ENCODE results near the gene TFF3. TPM values are rescaled to one million over a fixed set of nuclear protein-coding genes. Genes with fewer than 3 reads are reported as not detected.

TFF3 gene
- total RNA-seq, 2 donors from 2014 or later: 4.1 to 9.1 TPM

DNA sequence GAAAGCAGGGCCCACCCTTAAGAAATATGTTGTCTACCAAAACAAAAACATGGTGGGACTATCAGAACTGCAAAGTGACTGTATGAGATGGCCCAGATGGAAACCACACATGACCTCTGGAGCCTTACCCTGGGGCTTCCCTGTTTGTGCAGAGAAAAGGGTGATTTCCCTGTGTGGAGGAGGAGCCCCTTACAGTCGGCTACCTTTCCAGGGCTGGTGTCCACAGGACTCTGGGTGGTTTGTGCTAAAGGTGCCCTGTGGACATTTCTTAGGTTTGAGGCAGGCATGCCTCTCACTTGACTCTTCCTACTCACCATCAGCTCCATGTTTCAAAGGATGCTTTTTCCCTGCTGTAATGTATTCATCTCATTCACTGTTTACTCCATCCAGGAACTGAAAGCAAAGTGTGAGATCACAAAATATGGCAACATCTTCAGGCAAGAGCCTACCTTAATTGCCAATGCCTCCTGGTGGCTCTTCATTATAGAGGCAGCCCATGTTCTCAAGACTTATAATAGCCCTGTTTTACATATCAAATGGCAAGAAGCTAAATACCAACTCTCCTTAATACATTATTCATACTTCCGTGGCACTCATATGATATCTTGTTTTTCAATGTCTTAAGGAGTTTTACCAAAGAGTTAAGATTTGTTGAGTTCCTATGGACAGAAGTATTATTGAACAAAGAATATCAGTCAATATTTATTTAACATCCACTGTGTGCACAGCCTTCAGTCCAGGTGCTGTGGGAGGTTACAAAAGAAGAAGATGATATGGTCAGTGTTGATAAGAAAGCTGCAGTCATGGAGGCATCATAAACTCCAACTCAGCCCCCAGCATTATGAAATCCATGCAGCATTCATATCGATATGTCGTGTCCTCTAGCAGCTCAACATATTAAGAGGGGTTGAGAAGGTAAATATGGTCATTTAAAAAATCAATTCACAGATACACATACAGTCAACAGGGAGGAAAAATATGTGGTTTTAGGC is 15.5 kb upstream of the TFF3 start:
- DNase-seq (no peak), ATAC-seq (no peak)
- intact Hi-C loops (cut with DNase I): no loop called here

DNA sequence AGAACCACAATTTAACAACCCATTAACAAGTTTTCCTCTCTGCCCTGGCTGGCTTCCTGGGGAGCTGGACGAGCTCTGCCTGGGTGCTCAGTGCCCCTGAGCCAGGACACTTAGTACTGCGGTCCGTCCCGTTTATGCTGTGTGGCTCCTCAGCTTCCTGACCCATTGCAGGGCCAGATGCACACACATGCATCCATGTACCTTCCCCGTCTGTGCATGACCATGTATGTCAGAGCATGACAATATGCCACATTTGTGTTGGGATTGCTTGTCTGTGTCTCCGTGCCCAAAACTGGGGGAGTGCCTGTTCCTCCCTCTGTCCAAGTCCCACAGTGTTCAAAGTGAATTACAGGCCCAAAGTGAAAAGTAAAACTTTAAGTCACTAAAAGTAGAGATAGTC is 9.7 kb upstream of the TFF3 start:
- intact Hi-C loops (cut with DNase I): no loop called here
- DNase-seq: no peak
- no peak for ATAC-seq

DNA sequence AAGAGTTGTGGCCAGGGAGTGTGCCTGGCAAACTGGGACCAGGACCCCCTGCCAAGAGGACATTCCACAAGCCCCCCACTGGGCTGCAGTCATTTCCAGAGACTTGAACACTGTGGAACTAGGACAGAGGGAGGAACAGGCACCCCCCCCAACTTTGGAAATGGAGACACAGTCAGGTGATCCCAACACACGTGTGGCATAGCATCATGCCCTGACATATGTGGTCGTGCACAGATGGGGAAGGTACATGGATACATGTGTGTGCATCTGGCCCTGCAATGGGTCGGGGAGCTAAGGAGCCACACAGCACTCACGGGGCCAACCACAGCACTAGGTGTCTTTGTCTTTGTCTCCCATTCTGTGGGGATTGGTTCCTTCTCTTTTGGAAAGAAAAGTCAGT is 6.6 kb upstream of the TFF3 start:
- ATAC-seq (no peak), DNase-seq (no peak)
- intact Hi-C loops (cut with DNase I): no loop called here

DNA sequence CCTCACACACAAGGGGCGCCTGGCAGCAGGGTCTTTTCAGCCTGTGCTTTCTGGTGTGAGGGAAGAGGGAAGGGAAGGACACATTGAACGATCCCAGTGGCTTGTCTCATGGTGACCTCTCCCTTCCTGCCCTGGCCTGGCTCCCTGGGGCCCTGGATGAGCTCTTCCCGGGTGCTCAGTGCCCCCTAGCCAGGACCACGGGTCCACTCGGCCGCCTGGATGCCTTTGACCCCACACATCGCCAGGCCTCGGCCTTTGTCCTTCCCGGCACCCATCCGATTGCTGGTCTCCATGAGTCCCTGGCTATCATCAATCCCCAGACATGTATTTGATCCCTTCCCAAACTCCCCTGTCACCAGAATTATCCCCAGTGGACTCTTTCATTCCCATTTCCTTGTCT is 6.0 kb upstream of the TFF3 start:
- no peak for DNase-seq
- no peak for ATAC-seq
- intact Hi-C loops (cut with DNase I): no loop called here

DNA sequence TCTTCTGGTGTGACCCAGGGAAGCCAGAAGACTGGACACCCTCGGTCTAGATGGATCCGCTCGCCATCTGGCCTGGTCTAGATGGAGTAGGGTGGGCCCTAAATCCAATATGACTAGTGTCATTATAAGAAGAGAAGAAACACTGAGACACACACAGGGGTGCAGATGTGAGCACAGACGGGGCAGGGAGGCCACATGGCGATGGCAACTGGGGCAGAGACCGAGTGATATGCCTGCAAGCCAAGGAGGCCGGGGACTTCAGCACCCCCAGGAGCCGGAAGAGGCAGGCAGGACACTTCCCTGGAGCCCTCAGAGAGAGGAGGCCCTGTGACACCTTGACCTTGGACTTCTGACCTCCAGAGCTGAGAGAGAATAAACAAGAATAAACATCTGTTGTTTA is 5.6 kb upstream of the TFF3 start:
- DNase-seq (no peak), ATAC-seq (no peak)
- intact Hi-C loops (cut with DNase I): no loop called here

DNA sequence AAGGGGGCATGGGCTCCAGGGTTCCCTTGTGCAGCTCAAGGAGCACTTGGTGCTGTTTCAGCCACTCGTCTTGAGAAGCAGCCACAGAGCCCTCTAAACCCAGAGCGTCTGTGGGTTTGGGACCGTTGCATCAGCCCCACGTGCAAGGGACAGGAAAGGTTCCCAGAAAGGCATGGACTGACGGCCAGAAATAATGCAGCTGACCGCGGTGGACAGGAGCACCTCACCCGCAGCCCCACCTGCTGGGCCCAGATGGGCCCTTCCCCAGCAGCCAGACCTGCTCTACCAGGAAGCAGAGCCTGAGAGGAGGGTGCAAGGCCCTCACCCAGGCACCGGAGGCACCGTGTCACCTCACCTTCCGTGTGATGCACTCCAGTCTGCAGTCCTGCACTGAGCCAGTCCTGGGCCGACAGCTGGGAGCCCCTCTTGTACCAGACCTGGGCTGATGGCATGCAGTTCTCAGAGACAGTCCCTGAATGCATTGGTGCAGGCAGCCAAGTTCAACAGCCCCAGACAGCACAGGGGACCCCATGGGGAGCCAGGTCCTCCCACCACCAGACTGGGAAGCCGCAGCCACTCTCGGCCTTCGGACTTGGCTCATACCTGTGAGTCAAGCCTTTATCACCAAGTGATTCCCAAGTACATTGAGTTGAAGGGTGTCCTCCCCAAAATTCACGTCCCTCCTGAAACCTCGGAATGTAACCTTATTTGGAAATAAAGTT is 4.8 kb upstream of the TFF3 start:
- intact Hi-C loops (cut with DNase I): no loop called here
- ATAC-seq: no peak
- no peak for DNase-seq

DNA sequence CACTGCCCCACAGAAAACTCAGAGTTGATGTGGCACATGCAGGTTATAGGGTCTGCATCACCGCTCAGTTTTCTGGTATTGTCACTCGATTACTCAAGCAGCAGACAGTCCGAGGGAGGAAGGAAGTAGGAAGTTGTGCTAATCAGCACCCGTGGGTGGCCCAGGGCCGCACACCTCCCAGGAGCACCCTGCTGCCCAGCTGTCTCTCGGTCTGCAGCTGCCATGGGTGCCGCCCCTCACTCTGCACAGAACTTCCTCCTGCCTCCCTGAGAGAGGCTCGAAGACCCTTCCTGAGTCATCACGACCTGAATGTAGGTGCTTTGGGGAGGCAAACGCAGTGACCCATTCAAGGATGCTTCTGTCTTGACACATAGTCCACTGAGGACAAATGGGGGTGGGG is 4.2 kb upstream of the TFF3 start:
- intact Hi-C loops (cut with DNase I): no loop called here
- DNase-seq: no peak
- ATAC-seq: peak in 1 of 2 donors; percentile 20

DNA sequence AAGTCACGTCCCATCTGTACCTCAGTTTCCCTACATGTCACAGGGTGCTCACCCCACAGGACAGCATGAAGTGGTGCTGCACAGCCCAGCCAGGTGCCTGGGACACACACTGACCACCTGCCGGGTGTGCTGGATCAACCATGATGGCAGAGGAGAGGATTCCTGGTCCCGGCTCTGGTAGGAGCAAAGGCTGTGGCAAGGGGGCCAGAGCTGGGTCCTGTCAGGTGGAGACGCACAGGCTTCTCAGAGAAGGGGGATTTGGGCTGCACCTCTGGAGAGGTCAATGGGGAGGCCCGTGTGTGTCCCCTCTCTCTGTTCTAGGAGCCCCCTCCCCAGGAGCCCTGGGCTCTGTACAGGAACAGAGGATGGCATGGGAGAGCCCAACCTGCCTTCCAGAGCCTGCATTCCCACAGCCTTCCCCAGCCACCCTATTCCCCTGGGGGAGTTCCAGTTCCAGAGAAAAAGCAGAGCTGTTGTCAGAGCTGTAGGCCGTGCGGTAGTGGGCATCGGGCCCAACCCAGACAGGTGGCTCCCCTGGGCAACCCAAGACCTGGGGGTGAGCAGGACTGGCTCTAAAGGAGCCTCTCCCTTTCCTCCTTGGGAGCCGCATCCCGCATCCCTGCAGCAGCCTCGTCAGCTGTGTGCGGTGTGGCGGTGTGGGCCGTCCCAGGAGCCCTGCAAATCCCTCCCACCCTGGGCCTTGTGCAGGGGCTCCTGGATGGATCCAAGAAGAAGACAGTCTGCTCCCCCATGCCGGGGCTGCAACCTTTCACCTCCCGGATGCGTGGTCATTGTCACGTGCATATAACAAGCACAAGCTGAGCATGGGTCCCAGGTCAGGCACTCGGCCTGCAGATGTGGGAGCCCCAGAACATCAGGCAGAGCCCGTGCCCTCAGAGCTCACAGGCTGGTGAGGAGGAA is 2.9 kb upstream of the TFF3 start:
- DNase-seq: no peak
- ATAC-seq: no peak
- intact Hi-C loops (cut with DNase I): no loop called here

DNA sequence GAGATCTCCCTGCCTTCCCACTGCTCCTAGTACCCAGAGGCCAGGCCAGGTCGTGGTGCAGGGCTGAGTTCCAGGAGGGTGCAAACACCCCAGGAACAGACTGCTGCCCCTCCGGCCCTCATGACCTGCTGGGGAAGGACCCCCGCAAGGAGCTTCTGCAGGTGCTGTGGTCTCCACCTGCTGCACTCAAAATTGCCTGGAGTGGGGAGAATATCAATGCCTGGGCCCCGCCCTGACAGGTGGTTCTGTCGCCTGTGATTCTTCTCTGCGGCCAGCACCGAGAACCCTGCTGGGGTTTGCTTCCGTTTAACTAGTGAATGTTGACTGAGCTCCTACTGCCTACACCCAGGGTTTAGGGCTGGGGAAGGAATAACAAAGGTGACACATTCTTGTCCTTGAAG is 2.1 kb upstream of the TFF3 start:
- no peak for ATAC-seq
- DNase-seq: no peak
- intact Hi-C loops (cut with DNase I): no loop called here

DNA sequence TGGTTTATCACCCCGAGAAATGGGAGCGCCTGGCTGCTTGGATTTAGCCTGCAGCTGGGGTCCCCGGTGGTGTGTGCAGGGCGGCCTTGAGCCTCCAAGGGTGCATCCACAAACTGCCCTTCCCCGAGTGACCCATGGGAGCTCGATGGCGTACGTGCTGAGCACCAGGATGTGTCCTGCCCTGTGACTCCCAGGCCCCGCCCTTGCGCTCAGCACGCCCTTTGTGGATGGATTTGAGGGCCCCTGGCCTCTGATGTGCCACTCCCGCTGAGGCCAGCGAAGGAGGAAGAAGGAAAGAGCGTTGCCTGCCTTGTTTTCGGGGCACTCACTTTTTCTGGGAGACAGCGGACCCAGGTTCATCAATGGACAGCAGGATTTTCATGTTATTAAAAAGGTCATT is 1.7 kb upstream of the TFF3 start:
- ATAC-seq (no peak), DNase-seq (no peak)
- intact Hi-C loops (cut with DNase I): no loop called here

DNA sequence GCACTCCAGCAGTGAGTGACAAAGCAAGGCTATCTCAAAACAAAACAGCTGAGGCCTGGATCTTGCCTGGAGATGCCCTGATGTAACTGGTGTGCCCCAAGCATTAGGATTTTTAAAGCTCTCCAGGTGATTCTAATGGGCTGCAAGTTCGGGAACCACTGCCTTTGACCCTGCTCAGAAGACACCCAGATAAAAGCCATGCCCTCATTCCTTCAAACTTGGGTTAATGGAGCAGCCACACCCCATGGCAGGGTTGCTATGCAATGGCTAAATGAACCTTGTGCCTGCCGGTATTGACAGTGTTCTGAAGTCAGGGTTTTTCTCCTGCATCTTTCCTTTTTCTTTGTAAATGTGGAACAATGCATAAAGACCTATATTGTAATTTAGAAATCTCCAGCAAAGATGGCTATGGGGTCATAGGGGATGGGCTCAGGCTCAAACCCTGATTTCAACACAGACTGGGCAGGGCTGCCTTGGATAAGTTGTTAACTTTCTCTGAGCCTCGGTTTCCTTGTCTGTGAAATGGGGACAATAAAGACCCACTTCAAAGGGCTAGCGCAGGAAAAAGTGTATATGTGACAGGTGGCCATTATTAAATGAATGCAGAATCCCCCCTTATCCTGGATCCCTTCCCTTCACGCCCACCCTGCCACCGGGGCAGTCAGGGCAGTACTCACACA is 453 bp downstream of the TFF3 start:
- intact Hi-C loops (cut with DNase I): no loop called here
- no peak for DNase-seq
- ATAC-seq: no peak

DNA sequence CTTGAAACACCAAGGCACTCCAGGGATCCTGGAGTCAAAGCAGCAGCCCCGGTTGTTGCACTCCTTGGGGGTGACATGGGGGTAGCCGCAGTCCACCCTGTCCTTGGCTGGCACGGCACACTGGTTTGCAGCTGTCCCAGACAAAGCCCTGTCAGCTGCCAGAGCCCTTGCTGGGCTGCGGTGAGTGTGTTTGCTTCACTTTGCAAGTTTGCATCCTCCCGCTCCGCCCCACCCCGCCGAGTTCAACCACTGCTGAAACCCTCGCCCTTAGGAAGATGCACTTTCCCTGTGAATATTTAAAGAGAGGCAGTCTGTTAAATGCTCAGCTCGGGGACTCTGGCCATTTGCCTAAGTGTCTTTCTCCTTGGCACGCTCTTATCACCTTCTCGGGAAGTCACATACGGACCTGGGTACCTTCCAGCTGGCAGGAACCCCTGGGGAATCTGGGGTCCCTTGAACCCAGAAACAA is 1.7 kb downstream of the TFF3 start:
- no peak for DNase-seq
- intact Hi-C loops (cut with DNase I): no loop called here
- ATAC-seq: peak; percentile 21 to 24

DNA sequence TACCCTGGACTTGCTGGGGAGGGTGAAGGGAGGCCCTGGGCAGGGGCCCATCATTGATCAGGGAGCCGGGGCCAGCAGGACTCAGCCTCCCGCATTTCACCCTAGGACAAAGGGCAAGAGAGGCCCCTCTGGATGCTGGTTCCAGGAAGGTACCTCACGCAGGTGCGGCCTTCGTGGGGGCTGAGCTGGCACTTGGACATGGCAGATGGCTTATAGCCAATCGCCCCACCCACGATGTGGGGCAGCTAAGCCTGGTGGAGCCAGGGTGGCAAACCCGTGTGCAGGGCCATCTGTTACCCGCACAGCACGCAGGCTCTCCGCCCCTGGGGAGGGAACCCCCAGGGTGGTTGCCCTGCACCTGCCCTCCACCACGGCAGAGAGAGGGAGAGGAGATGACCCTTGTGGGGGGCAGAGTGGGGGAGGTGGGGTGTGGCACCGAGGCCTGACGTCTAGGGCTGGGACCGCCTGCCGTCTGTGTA is 2.5 kb downstream of the TFF3 start:
- no peak for DNase-seq
- ATAC-seq: no peak
- intact Hi-C loops (cut with DNase I): no loop called here

DNA sequence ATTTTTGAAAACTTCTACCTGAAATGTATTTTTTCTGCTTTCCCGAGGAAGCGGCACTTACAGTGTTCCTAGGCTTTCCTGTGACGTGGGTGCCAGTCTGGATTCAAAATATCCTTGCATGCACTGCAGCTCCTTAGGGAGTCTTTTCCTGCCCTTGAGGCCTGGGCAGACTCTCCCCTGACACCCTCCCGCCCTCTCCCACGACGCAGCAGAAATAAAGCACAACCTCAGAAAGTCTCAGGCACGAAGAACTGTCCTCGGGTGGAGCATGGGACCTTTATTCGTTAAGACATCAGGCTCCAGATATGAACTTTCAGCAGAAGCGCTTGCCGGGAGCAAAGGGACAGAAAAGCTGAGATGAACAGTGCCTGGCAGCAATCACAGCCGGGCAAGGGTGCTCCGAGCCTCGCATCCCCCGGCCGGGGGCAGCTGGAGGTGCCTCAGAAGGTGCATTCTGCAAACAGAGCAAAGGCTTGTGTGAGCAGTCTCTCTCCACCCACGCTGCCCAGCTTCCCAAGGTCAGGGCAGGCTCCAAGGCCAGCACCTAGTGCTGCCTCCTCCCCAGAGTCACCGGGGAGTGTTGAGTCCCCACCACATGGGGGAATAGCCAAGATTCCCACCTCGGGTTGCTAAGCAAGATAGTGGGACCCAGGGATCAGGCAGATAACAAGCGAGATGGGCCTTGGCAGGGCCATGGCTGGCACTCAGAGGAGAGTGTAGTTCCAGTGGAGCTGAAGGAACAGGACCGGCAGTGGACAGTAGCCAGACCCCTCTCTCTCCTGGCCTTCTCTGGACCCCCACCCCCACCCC is 3.2 kb downstream of the TFF3 start:
- intact Hi-C loops (cut with DNase I): no loop called here
- DNase-seq (no peak), ATAC-seq (peak; percentile 72 to 82)

DNA sequence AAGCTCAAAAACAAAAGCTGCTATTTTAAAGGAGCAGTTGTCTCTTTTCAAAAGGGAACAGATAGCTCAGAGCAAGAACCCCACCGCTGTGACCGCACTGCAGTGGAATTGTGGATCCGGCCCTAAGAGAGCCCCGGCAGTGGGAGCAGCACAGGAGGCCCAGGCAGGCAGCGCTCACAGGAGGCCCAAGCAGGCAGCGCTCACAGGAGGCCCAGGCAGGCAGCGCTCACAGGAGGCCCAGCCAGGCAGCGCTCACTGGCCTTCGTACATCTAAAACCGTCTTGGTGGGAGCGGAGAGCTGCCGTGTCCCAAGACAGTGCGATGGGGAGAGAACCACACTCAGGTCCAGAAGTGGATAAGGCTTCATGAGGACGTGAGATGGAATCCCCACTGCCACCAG is 4.0 kb downstream of the TFF3 start:
- intact Hi-C loops (cut with DNase I): no loop called here
- DNase-seq (no peak), ATAC-seq (no peak)

DNA sequence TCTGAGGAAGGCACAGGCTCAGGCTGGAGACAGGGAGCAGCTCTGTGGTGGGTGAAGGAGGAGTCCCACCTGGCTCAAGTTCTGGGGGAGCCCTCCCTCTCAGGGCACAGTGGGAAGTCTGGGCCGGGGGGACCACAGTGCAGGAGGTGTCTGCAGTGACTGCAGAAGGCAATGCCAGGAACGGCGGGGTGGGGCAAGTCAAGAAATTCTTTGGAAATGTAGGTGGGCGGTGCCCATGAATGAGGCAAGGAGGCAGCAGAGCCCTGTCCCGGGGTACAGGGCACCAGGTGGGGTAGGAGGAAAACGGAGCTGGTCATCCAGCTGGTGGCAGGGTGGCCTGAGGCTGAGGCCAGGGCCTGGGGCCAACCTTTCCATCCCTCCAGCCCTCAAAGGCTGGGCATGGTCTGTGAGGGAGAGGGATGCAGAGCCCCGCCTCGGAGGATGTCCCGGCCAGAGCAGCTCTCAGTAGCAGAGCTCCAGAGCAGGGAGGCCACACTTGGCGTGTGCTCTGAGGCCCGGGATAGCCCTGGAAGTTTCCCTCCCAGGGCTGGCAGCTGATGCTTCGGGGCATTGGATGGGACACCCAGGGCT is 4.7 kb downstream of the TFF3 start:
- intact Hi-C loops (cut with DNase I): no loop called here
- DNase-seq: no peak
- ATAC-seq: no peak

DNA sequence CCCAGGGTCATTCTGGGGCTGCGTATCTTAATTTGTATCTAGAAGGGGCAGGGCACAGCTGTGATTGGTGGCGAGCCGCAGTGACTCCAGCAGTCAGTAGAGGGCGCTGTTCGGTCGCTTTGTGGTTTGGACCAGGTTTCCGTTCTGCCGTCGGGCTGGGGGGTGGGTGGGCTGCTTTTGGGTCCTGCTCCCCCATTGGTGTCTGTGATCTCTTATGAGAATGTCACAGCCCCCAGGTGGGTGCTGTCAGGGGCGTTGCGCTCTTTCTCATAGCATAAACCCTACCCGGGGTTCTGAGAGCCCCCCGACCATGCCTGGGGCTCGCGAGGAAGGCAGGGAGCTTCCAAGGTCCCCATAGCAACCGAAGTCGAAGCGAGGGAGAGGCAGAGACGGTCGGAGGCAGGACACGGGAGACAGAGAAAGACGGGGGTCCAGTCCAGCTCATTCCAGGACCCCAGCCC is 5.4 kb downstream of the TFF3 start:
- DNase-seq (peak; percentile 53), ATAC-seq (peak; percentile 19 to 32)
- intact Hi-C loops (cut with DNase I): no loop called here
